Body of pancreas (tissue), 4 donors: ENCODE measurements around the gene NBL1. TPM values are rescaled to one million over a fixed set of nuclear protein-coding genes. Genes with fewer than 3 reads are reported as not detected.
"Not testable (repeated sequence)": the region's sequence is repeated elsewhere in the genome, so short reads cannot be mapped to it uniquely, and the experiment has no call there.

Experiments
- ATAC-seq: fragments of 150-250 bp; one replicate; pipeline ENCODE4 v1.9.1; 2016
- DNase-seq, 4 donors: peaks; one replicate each; pipeline ENCODE4 v3.0.0-alpha.2; 2019
- H3K27ac ChIP-seq, 4 donors: fragments of 200-600 bp; sonication (generic); 1 replicate in 3 of 4; 2 replicates in 1 of 4; pipeline versions ENCODE4 v1.5.1 to v1.6.1; 2016 to 2019; ENCODE audit warnings: mild to moderate bottlenecking in 1 of 4, mixed read lengths in 1 of 4, moderate library complexity in 1 of 4
- H3K27me3 ChIP-seq, 2 donors: fragments of 200-600 bp; sonication (generic); one replicate each; pipeline ENCODE4 v1.6.0; 2016; ENCODE audit warnings: mild to moderate bottlenecking in 1 of 2
- H3K36me3 ChIP-seq, 2 donors: fragments of 200-600 bp; sonication (generic); replicated peaks in 1 of 2; 2 replicates each; pipeline ENCODE4 v1.5.1; 2016; ENCODE audit warnings: low read depth in 2 of 2; ENCODE audit not compliant: insufficient read depth in 1 of 2
- H3K4me1 ChIP-seq: fragments of 200-600 bp; sonication (generic); one replicate; pipeline ENCODE4 v1.6.0; 2016
- H3K4me3 ChIP-seq, 2 donors: fragments of 200-600 bp; sonication (generic); 1 replicate in 1 of 2; 2 replicates in 1 of 2; pipeline ENCODE4 v1.5.1; 2016 to 2019
- H3K9me3 ChIP-seq, 3 donors: fragments of 200-600 bp; sonication (generic); 1 replicate in 2 of 3; 2 replicates in 1 of 3; pipeline ENCODE4 v1.5.1; 2016
- POLR2A ChIP-seq, 3 donors: fragments of 450-650 bp; IDR thresholded peaks; one replicate each; pipeline ENCODE4 v1.6.1; 2016; ENCODE audit warnings: antibody characterized with exemption in 3 of 3, mild to moderate bottlenecking in 2 of 3
- WGBS, 2 donors: methylation state at CpG; one replicate each; pipeline ENCODE4 v1.1.5; 2017; 5-methylcytosine and 5-hydroxymethylcytosine counted together
- intact Hi-C: fragments of 100-400 bp; cut with DNase I; formaldehyde crosslinking; loops from one replicate; pipeline ENCODE4 v1.15.1; 2023
- total RNA-seq, 2 donors: library from RNA; depleted of rRNA; stranded (reverse); fragments of >200 nt; gene quantifications; one replicate each; pipeline ENCODE4 v1.1.0, GENCODE V29; 2016
- TF ChIP-seq, protein P1 (sequence below), 7 experiments: fragments of 450-650 bp in 4 of 7; fragments of 200-600 bp in 3 of 7; sonication (generic) in 3 of 7; IDR thresholded peaks; one replicate each; pipeline ENCODE4 v1.5.1; 2016 to 2019; ENCODE audit warnings: antibody characterized with exemption in 7 of 7

NBL1 gene
- total RNA-seq, 2 donors from 2014 or later, result 21.8 to 32.4 TPM

- H3K36me3 ChIP-seq, result no peaks in the 10 kb centered on the region
- H3K27ac ChIP-seq, result no peak overlapping the region
- ATAC-seq (no peak), DNase-seq (no peak)
- intact Hi-C loops, result no loop called here
- H3K9me3 ChIP-seq, result no peaks in the 10 kb centered on the region
- H3K27me3 ChIP-seq, result no peaks in the 10 kb centered on the region
- H3K4me1 ChIP-seq, result no peaks in the 10 kb centered on the region
- no peak for TF ChIP-seq POLR2A (IDR thresholded peaks at IDR 0.05)
- TF ChIP-seq, protein P1, sequence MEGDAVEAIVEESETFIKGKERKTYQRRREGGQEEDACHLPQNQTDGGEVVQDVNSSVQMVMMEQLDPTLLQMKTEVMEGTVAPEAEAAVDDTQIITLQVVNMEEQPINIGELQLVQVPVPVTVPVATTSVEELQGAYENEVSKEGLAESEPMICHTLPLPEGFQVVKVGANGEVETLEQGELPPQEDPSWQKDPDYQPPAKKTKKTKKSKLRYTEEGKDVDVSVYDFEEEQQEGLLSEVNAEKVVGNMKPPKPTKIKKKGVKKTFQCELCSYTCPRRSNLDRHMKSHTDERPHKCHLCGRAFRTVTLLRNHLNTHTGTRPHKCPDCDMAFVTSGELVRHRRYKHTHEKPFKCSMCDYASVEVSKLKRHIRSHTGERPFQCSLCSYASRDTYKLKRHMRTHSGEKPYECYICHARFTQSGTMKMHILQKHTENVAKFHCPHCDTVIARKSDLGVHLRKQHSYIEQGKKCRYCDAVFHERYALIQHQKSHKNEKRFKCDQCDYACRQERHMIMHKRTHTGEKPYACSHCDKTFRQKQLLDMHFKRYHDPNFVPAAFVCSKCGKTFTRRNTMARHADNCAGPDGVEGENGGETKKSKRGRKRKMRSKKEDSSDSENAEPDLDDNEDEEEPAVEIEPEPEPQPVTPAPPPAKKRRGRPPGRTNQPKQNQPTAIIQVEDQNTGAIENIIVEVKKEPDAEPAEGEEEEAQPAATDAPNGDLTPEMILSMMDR (IDR thresholded peaks at IDR 0.05), result no peak
- H3K4me3 ChIP-seq, result no peak overlapping the region
- WGBS, 2 donors, result 77 to 90% methylated on average over 2 of the region's 2 CpGs
Observed at GRCh38 chr1:19633106-19633505, 11.0 kb upstream of the NBL1 start.

DNA sequence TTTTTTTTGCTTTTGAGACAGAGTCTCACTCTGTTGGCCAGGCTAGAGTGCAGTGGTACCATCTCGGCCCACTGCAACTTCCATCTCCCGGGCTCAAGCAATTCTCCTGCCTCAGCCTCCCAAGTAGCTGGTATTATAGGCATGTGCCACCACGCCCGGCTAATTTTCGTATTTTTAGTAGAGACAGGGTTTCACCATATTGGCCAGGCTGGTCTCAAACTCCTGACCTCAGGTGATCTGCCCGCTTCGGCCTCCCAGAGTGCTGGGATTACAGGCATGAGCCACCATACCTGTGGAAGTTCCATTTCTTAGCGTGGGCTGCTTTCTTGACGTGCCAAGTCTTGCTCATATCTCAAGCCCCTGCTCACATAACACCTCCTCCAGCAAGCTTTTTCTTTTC lies 9.0 kb upstream of the NBL1 start:
- ATAC-seq, H3K27ac ChIP-seq, H3K4me3 ChIP-seq, DNase-seq, intact Hi-C loops, H3K27me3 ChIP-seq, H3K9me3 ChIP-seq, H3K4me1 ChIP-seq, H3K36me3 ChIP-seq: not testable (repeated sequence)
- WGBS, 2 donors, result 96% methylated on average over 9 of the region's 9 CpGs

- 88% methylated on average over 3 to 4 of the region's 4 CpGs for WGBS, 2 donors
- TF ChIP-seq, protein P1 (IDR thresholded peaks at IDR 0.05), result no peak
- no peak for TF ChIP-seq POLR2A (IDR thresholded peaks at IDR 0.05)
- H3K4me3 ChIP-seq, result no peak overlapping the region
- H3K27ac ChIP-seq, result no peak overlapping the region
- no peaks in the 10 kb centered on the region for H3K9me3 ChIP-seq
- intact Hi-C loops, result no loop called here
- H3K27me3 ChIP-seq, result no peaks in the 10 kb centered on the region
- no peaks in the 10 kb centered on the region for H3K4me1 ChIP-seq
- ATAC-seq, result no peak
- H3K36me3 ChIP-seq, result no peaks in the 10 kb centered on the region
- no peak for DNase-seq
Observed at GRCh38 chr1:19635646-19636045, 8.5 kb upstream of the NBL1 start.

- DNase-seq (no peak), ATAC-seq (no peak)
- no peaks in the 10 kb centered on the region for H3K4me1 ChIP-seq
- TF ChIP-seq, protein P1 (IDR thresholded peaks at IDR 0.05), result no peak
- no peak for TF ChIP-seq POLR2A (IDR thresholded peaks at IDR 0.05)
- no peak overlapping the region for H3K4me3 ChIP-seq
- no peaks in the 10 kb centered on the region for H3K9me3 ChIP-seq
- no peaks in the 10 kb centered on the region for H3K27me3 ChIP-seq
- intact Hi-C loops, result no loop called here
- no peak overlapping the region for H3K27ac ChIP-seq
- H3K36me3 ChIP-seq, result no peaks in the 10 kb centered on the region
- WGBS, 2 donors, result 78 to 82% methylated on average over 5 of the region's 5 CpGs
Observed at GRCh38 chr1:19636065-19636464, 8.0 kb upstream of the NBL1 start.

DNA sequence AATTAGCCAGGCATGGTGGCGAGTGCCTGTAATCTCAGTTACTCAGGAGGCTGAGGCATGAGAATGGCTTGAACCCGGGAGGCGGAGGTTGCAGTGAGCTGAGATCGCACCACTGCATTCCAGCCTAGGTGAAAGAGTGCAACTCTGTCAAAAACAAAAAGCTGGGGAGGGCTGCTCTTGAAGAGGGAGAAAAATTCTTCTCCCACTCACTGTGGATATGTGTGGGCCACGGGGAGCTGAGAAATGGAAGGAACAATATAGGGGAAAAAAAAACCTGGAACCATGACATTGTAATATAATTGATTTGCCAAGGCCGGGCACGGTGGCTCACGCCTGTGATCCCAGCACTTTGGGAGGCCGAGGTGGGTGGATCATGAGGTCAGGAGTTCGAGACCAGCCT lies 7.4 kb upstream of the NBL1 start:
- 87 to 88% methylated on average over 10 of the region's 10 CpGs for WGBS, 2 donors
- ATAC-seq, intact Hi-C loops, DNase-seq, H3K4me3 ChIP-seq, H3K9me3 ChIP-seq, H3K27me3 ChIP-seq, H3K36me3 ChIP-seq, H3K27ac ChIP-seq, H3K4me1 ChIP-seq: not testable (repeated sequence)

GRCh38 chr1:19637606-19638005 lies 6.5 kb upstream of the NBL1 start:
- no peak for ATAC-seq
- WGBS, 2 donors, result 83 to 84% methylated on average over 10 of the region's 10 CpGs

DNA sequence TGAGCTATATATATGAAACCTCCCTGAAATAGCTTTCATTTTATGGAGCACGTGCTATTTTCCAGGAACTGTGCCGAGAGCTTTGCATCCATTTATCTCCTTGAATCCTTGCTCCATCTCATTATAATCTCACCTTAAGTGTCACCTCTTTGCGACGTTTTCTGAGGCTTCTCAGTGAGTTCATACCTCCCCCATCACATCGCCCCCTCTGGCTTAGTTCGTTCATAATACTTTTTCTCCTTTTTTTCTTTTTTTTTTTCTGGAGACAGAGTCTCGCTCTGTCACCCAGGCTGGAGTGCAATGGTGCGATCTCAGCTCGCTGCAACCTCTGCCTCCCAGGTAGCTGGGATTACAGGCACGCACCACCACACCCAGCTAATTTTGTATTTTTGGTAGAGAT lies 4.9 kb upstream of the NBL1 start:
- H3K36me3 ChIP-seq, H3K4me3 ChIP-seq, ATAC-seq, H3K9me3 ChIP-seq, DNase-seq, H3K4me1 ChIP-seq, H3K27ac ChIP-seq, H3K27me3 ChIP-seq, intact Hi-C loops: not testable (repeated sequence)
- WGBS, 2 donors, result 77 to 79% methylated on average over 10 of the region's 10 CpGs

More at GRCh38 chr1:19637606-19638005, 6.5 kb upstream of the NBL1 start:
- TF ChIP-seq POLR2A (IDR thresholded peaks at IDR 0.05), result no peak
- TF ChIP-seq, protein P1 (IDR thresholded peaks at IDR 0.05), result no peak
- intact Hi-C loops, result no loop called here
- Histone ChIP-seq H3K36me3 (no peaks in the 10 kb centered on the region), H3K27ac (no peak overlapping the region), H3K9me3 (no peaks in the 10 kb centered on the region), H3K4me3 (no peak overlapping the region), H3K4me1 (no peaks in the 10 kb centered on the region), H3K27me3 (no peaks in the 10 kb centered on the region)
- DNase-seq, result no peak
